Large intestine (tissue), 1 donor: Measurements from ENCODE around the gene SRSF10. TPM values are rescaled to one million over a fixed set of nuclear protein-coding genes. Genes with fewer than 3 reads are reported as not detected.

ENCODE experiments used
- polyA plus RNA-seq: library from polyadenylated mRNA; unstranded; fragments of 120-200 nt; gene quantifications from one replicate; pipeline ENCODE4 v1.2.1, GENCODE V29; 2013

SRSF10 gene
- polyA plus RNA-seq, 1 donor = 169 TPM

Other genes starting within 250 kb of the SRSF10 start
- 26.3 TPM for gene ELOA, start 236.9 kb downstream of the SRSF10 start, polyA plus RNA-seq
- 61.8 TPM for gene PITHD1, start 201.9 kb downstream of the SRSF10 start, polyA plus RNA-seq
- 75.7 TPM for gene LYPLA2, start 189.2 kb downstream of the SRSF10 start, polyA plus RNA-seq
- gene GALE, start 179.6 kb downstream of the SRSF10 start, polyA plus RNA-seq = 118 TPM
- 66.3 TPM for gene HMGCL, start 154.9 kb downstream of the SRSF10 start, polyA plus RNA-seq
- gene FUCA1, start 112.0 kb downstream of the SRSF10 start, polyA plus RNA-seq = 68.2 TPM
- gene CNR2, start 67.0 kb downstream of the SRSF10 start, polyA plus RNA-seq = 0.06 TPM
- 165 TPM for gene PNRC2, start 20.5 kb downstream of the SRSF10 start, polyA plus RNA-seq
- 69.5 TPM for gene MYOM3, start 131.8 kb upstream of the SRSF10 start, polyA plus RNA-seq
- gene IL22RA1, start 162.8 kb upstream of the SRSF10 start, polyA plus RNA-seq = 100 TPM
- 11.7 TPM for gene IFNLR1, start 207.0 kb upstream of the SRSF10 start, polyA plus RNA-seq